GM12801 (cell line): Measurements from ENCODE around the gene HNF4A.

Source experiments
- TF ChIP-seq, protein P1 (sequence below): IDR thresholded peaks from one replicate; pipeline ENCODE4 v1.5.1; 2011; ENCODE audit warnings: control low read depth; ENCODE audit not compliant: insufficient read length; ENCODE audit errors: extremely low read depth

HNF4A gene

DNA sequence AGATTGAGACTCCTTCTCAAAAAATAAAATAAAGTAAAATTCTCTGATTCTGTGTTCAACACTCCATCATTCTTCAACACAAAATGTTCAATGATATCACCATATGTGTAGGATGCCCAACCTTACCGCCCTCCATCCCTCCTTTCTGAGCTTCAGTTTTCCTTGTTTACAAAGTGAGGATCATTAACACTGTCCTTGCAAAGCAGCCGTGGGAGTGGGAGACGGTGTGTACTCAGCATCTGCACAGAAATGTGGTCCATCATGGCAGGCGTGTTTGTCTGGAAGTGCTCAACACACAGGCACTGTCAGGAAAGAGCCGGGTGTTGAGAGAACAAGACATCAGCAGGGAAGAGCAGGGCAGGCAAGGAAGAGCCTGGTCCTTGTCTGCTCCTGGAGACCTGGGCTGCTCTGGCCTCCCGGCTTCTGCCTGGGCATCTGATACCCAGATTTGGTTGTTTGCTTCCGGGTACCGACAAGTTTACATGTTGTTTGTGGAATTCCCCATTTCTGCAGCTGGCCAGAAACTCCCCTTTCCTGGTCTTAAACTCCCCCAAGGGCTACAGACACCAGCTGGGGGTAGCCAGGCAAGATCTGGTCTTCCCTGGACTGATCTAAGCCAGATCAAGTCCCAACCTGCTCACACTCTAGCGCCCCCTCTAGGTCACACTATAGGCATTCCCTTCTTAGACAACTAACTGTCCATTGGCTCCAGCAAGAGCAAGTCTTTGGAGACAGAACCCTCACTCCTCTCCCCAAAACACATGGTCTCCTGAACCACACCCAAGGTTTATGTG lies 93.5 kb downstream of the HNF4A start:
- TF ChIP-seq, protein P1, sequence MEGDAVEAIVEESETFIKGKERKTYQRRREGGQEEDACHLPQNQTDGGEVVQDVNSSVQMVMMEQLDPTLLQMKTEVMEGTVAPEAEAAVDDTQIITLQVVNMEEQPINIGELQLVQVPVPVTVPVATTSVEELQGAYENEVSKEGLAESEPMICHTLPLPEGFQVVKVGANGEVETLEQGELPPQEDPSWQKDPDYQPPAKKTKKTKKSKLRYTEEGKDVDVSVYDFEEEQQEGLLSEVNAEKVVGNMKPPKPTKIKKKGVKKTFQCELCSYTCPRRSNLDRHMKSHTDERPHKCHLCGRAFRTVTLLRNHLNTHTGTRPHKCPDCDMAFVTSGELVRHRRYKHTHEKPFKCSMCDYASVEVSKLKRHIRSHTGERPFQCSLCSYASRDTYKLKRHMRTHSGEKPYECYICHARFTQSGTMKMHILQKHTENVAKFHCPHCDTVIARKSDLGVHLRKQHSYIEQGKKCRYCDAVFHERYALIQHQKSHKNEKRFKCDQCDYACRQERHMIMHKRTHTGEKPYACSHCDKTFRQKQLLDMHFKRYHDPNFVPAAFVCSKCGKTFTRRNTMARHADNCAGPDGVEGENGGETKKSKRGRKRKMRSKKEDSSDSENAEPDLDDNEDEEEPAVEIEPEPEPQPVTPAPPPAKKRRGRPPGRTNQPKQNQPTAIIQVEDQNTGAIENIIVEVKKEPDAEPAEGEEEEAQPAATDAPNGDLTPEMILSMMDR: no peak

DNA sequence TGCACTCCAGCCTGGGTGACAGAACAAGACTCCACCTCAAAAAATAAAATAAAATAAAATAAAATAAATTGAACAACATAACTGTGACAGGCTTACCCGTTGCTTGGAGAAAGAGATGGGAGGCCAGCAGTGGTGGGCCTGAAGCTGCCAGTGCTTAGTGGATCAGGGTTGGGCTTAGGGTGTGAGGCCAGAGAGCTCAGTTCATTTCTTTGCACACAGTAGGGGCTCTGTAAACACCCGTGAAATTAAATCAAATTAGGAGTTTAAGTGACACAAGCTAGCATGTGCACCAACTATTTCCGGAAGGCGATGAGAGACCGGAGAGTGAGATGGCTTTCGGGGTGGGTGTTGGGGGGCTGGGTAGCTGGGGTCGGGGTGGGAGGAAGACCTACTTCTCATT lies 94.4 kb downstream of the HNF4A start:
- TF ChIP-seq, protein P1: no peak

DNA sequence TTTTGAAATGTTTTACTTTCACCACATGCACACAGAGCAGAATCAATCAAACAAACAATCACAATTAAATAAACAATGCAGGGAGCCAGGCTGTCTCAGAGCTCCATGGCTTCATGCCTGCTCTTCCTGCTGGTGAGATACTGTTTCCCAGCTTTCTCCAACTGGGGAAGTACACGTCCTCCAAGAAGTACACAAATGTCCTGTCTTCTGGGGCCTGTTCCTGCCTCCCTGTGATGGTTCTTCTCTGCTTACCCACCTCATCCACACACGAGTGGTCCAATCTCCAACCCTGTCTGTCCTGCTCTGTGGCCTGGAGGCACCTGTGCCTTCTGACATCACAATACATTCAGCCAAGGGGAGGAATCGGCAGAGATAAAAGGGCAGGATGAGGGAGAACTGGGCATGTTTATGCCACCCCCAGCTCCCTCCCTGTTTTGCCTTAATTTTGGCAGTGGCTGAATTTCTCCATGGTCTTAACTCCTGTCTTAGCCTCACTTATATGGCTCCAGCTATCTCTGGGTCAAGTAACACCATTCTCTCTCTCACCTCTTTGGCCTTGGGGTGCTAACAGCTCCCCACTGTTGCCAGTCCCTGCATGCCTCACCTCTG lies 94.9 kb downstream of the HNF4A start:
- TF ChIP-seq, protein P1: no peak

DNA sequence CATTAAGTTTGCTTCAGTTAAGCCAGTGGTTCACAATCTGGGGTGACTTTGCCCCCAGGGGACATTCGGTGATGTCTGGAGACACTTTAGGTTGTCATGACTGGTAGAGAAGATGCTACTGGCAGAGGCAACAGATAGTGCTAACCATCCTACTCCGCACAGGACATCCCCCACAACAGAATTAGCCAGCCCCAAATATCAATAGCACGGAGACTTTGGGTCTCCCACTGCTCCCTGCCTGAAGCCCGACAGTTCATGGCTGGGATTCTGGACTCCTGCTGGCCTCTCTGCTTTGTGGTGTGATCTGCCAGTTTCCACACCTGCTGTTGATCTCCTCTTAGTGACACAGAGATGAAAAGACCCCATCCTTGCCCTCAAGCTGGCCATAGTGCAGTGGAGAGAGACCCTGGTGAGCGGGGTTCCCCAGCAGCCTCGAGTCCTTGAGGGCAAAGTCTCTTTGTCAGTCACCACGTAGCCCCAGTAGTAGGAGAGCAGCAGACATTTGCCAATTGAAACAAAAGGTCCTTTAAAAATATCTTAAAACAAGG lies 95.5 kb downstream of the HNF4A start:
- TF ChIP-seq, protein P1: no peak

DNA sequence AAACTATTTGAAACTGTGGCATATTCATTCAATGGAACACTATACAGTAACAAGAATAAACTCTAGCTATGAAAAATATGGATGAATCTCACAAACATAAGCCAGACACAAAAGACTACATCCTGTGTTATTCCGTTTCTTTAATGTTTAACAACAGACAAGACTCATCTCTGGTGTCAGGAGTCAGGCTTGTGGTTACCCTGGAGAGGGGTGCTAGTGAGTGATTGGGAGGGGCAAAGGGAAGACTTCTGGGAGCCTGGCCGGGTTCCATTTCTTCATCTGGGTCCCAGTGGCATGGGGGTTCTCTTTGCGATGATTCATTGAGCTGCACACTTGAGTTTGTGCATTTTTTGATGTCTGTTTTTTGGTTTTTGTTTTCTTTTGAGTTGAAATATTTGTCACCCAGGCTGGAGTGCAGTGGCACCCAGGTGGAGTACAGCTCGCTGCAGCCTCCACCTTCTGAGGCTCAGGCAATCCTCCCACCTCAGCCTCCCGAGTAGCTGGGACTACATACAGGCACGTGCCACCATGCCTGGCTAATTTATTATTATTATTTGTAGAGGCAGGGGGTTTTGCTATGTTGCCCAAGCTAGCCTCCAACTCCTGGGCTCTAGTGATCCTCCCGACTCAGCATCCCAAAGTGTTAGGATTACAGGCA lies 98.9 kb downstream of the HNF4A start:
- TF ChIP-seq, protein P1: no peak

DNA sequence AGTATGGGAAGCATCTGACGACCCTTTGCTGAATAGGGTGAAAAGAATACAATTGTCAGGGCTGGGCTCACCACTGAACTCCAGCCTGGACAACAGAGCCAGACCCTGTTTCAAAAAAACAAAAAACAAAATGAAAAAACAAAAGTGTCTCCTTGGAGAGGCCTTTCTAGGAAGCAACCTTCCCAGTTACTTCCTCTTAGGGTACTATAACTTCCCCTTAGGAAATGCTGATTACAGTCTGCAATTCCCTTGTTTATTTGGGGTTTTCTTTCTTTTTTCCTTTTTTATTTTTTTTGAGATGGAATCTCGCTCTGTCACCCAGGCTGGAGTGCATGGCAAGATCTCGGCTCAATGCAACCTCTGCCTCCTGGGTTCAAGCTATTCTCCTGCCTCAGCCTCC lies 99.6 kb downstream of the HNF4A start:
- TF ChIP-seq, protein P1: no peak

DNA sequence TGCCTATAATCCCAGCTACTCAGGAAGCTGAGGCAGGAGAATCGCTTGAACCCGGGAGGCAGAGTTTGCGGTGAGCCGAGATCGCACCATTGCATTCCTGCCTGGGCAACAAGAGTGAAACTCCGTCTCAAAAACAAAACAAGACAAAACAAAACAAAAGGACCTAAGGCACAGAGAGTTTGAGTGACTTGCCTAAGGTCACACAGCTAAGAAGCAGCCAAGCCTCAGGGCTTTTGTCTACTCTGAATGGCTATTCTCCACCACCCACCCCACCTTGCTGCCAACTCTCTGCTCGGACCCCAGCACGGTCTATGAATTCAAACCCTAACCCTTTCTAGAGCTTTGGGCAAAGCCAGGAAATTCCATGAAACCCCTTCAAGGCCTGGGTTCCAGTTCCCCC lies 101.1 kb downstream of the HNF4A start:
- TF ChIP-seq, protein P1: no peak
